AG04450 (cell line): ENCODE data around the gene ADORA2B. TPM values are rescaled to one million over a fixed set of nuclear protein-coding genes. Genes with fewer than 3 reads are reported as not detected.

Experiments used
- CTCF ChIA-PET: fragments of 300-600, 350-600 bp; formaldehyde crosslinking; extraction: SDS; loops from one replicate; lab custom pipeline; 2022; ENCODE audit warnings: antibody characterized with exemption, inconsistent platforms; lab: Charles Lee
- POLR2A ChIA-PET: fragments of 350-600 bp; formaldehyde crosslinking; extraction: SDS; loops from one replicate; lab custom pipeline; 2021; ENCODE audit warnings: antibody characterized with exemption, inconsistent platforms; lab: Yijun Ruan, JAX
- DNase-seq: peaks from one replicate; pipeline ENCODE4 v3.0.0-alpha.2; 2011; ENCODE audit warnings: low read depth, low spot score
- H3K27ac ChIP-seq: one replicate; pipeline ENCODE4 v1.5.1; 2012; ENCODE audit warnings: low read depth, low read length, control low read depth
- H3K27me3 ChIP-seq: one replicate; pipeline ENCODE4 v1.6.0; 2012; ENCODE audit warnings: low read length; ENCODE audit not compliant: control insufficient read depth, insufficient read depth
- H3K4me3 ChIP-seq: 2 replicates; pipeline ENCODE4 v1.5.1; 2011; ENCODE audit warnings: mild to moderate bottlenecking, low read depth, low read length, control low read depth
- H3K9me3 ChIP-seq: 2 replicates; pipeline ENCODE4 v1.5.1; 2012; ENCODE audit warnings: low read length; ENCODE audit not compliant: control insufficient read depth, insufficient read depth
- CTCF ChIP-seq: IDR thresholded peaks from 2 replicates; pipeline ENCODE4 v1.5.1; 2011; ENCODE audit warnings: low read depth, low read length, control low read depth, inconsistent platforms
- polyA plus RNA-seq: library from polyadenylated mRNA; depleted of rRNA; stranded (reverse); fragments of >200 nt; gene quantifications from 2 replicates; pipeline ENCODE4 v1.2.3, GENCODE V29; 2011

ADORA2B gene
- polyA plus RNA-seq, 1 experiment = 14.8 TPM

- H3K4me3 ChIP-seq = no peak overlapping the region
- no peak for DNase-seq
- H3K27ac ChIP-seq = no peak overlapping the region
- POLR2A ChIA-PET = interaction anchor here (0.6 to 1.3 kb wide), 3 partner anchors 23 to 77 kb away, joined by 4 to 19 read pairs (median 15); partner anchors contain the start of gene ADORA2B
- no peak for TF ChIP-seq CTCF
- no peaks in the 10 kb centered on the region for H3K27me3 ChIP-seq
- CTCF ChIA-PET = no interaction called here
- H3K9me3 ChIP-seq = no peaks in the 10 kb centered on the region; the same call in 1 of the 2 replicates
Observed at GRCh38 chr17:15921640-15922039, 23.3 kb upstream of the ADORA2B start.

- TF ChIP-seq CTCF = no peak
- ChIA-PET CTCF (no interaction called here), POLR2A (no interaction called here)
- no peak for DNase-seq
- H3K9me3 ChIP-seq = no peaks in the 10 kb centered on the region; the same call in 1 of the 2 replicates
- H3K4me3 ChIP-seq = no peak overlapping the region
- H3K27me3 ChIP-seq = no peaks in the 10 kb centered on the region
- H3K27ac ChIP-seq = no peak overlapping the region
Observed at GRCh38 chr17:15922586-15922985, 22.3 kb upstream of the ADORA2B start.

- no peak overlapping the region for H3K27ac ChIP-seq
- CTCF ChIA-PET = no interaction called here
- no peak overlapping the region for H3K4me3 ChIP-seq
- no peaks in the 10 kb centered on the region for H3K9me3 ChIP-seq
- POLR2A ChIA-PET = no interaction called here
- TF ChIP-seq CTCF = no peak
- H3K27me3 ChIP-seq = peaks cover 4% of the 10 kb centered on the region
- no peak for DNase-seq
Observed at GRCh38 chr17:15926039-15926740, 18.7 kb upstream of the ADORA2B start.

GRCh38 chr17:15928286-15928785 lies 16.6 kb upstream of the ADORA2B start:
- ChIA-PET CTCF (no interaction called here), POLR2A (no interaction called here)
- TF ChIP-seq CTCF = no peak
- H3K4me3 ChIP-seq = no peak overlapping the region
- peaks cover 4% of the 10 kb centered on the region for H3K27me3 ChIP-seq
- DNase-seq = no peak
- H3K27ac ChIP-seq = no peak overlapping the region
- H3K9me3 ChIP-seq = no peaks in the 10 kb centered on the region

GRCh38 chr17:15929941-15930340 lies 15.0 kb upstream of the ADORA2B start:
- H3K9me3 ChIP-seq = no peaks in the 10 kb centered on the region
- peaks cover 4% of the 10 kb centered on the region for H3K27me3 ChIP-seq
- no peak for TF ChIP-seq CTCF
- no peak overlapping the region for H3K27ac ChIP-seq
- no peak overlapping the region for H3K4me3 ChIP-seq
- ChIA-PET CTCF (no interaction called here), POLR2A (no interaction called here)
- no peak for DNase-seq
